ENCODE data around the gene TNPO1.
"Not testable (repeated sequence)": the region's sequence is repeated elsewhere in the genome, so short reads cannot be mapped to it uniquely, and the experiment has no call there.

DNA sequence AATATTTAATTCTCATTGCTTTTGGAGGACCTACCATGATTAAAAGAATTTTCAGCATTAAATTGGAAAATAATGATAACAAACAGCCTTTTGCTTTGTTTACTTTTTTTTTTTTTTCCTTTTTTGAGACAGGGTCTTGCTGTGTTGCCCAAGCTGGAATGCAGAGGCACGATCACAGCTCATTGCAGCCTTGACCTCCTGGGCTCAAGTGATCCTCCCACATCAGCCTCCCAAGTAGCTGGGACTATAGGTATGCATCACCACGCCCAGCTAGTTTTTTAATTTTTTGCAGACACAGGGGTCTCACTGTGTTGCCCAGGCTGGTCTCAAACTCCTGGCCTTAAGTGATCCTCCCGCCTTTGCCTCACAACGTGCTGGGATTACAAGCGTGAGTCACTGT is 23.8 kb upstream of the TNPO1 start:
- TF ChIP-seq, protein P1, sequence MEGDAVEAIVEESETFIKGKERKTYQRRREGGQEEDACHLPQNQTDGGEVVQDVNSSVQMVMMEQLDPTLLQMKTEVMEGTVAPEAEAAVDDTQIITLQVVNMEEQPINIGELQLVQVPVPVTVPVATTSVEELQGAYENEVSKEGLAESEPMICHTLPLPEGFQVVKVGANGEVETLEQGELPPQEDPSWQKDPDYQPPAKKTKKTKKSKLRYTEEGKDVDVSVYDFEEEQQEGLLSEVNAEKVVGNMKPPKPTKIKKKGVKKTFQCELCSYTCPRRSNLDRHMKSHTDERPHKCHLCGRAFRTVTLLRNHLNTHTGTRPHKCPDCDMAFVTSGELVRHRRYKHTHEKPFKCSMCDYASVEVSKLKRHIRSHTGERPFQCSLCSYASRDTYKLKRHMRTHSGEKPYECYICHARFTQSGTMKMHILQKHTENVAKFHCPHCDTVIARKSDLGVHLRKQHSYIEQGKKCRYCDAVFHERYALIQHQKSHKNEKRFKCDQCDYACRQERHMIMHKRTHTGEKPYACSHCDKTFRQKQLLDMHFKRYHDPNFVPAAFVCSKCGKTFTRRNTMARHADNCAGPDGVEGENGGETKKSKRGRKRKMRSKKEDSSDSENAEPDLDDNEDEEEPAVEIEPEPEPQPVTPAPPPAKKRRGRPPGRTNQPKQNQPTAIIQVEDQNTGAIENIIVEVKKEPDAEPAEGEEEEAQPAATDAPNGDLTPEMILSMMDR (IDR thresholded peaks at IDR 0.05; ENCODE audit: poor library complexity, severe bottlenecking), result not testable (repeated sequence)
- not testable (repeated sequence) for TF ChIP-seq MXI1 (conservative IDR thresholded peaks at IDR 0.05; ENCODE audit: poor library complexity, severe bottlenecking); RAD21 (conservative IDR thresholded peaks at IDR 0.05); POLR2AphosphoS5 (IDR thresholded peaks at IDR 0.05); EZH2 (IDR thresholded peaks at IDR 0.05; ENCODE audit: borderline replicate concordance, insufficient read depth, low read length, poor library complexity, severe bottlenecking)
